Measurements from ENCODE around the gene GFAP. TPM values are rescaled to one million over a fixed set of nuclear protein-coding genes. Genes with fewer than 3 reads are reported as not detected.

Gene GFAP
- total and polyA plus RNA-seq, 3 donors from 2014 or later = 0.55 to 0.91 (median 0.62) TPM

GRCh38 chr17:44864831-44865230, 50.5 kb downstream of the GFAP start:
- intact Hi-C loops (cut with DNase I; ENCODE audit: low total_unique reads) = loop anchor here (5.0 kb wide), 1 partner anchor 88 kb away; no protein-coding TSS in a partner anchor
- Histone ChIP-seq H3K4me3 (no peak overlapping the region), H3K4me1 (no peaks in the 10 kb centered on the region), H3K9me3 (no peaks in the 10 kb centered on the region), H3K27me3 (no peaks in the 10 kb centered on the region), H3K36me3 (ENCODE audit: low read depth, missing control alignments) (no peaks in the 10 kb centered on the region), H3K27ac (no peak overlapping the region)
- DNase-seq = no peak
- TF ChIP-seq POLR2A (IDR thresholded peaks at IDR 0.05) (no peak), CTCF (IDR thresholded peaks at IDR 0.05) (no peak)
- WGBS, 2 donors = 68 to 73% methylated on average over 9 to 10 of the region's 10 CpGs

- Histone ChIP-seq H3K9me3 (no peaks in the 10 kb centered on the region), H3K27me3 (no peaks in the 10 kb centered on the region), H3K36me3 (ENCODE audit: low read depth, missing control alignments) (no peaks in the 10 kb centered on the region), H3K4me3 (no peak overlapping the region), H3K27ac (no peak overlapping the region), H3K4me1 (no peaks in the 10 kb centered on the region)
- 74 to 86% methylated on average over 12 of the region's 12 CpGs for WGBS, 2 donors
- no peak for DNase-seq
- intact Hi-C loops (cut with DNase I; ENCODE audit: low total_unique reads) = loop anchor here (5.0 kb wide), 1 partner anchor 86 kb away; no protein-coding TSS in a partner anchor
- TF ChIP-seq CTCF (IDR thresholded peaks at IDR 0.05) = no peak
- TF ChIP-seq POLR2A (IDR thresholded peaks at IDR 0.05) = no peak
Observed at GRCh38 chr17:44863061-44863918, 52.0 kb downstream of the GFAP start.

- Histone ChIP-seq H3K9me3 (no peaks in the 10 kb centered on the region), H3K4me1 (no peaks in the 10 kb centered on the region), H3K4me3 (no peak overlapping the region), H3K27ac (no peak overlapping the region), H3K27me3 (no peaks in the 10 kb centered on the region), H3K36me3 (ENCODE audit: low read depth, missing control alignments) (no peaks in the 10 kb centered on the region)
- 87 to 95% methylated on average over 4 to 9 of the region's 9 CpGs for WGBS, 2 donors
- TF ChIP-seq POLR2A (IDR thresholded peaks at IDR 0.05) (no peak), CTCF (IDR thresholded peaks at IDR 0.05) (no peak)
- intact Hi-C loops (cut with DNase I; ENCODE audit: low total_unique reads) = loop anchor here (5.0 kb wide), 1 partner anchor 85 kb away; no protein-coding TSS in a partner anchor
- DNase-seq = no peak
Observed at GRCh38 chr17:44862278-44862914, 52.9 kb downstream of the GFAP start.

GRCh38 chr17:44859701-44860100, 55.6 kb downstream of the GFAP start:
- Histone ChIP-seq H3K9me3 (no peaks in the 10 kb centered on the region), H3K36me3 (ENCODE audit: low read depth, missing control alignments) (no peaks in the 10 kb centered on the region), H3K27me3 (no peaks in the 10 kb centered on the region), H3K4me1 (no peaks in the 10 kb centered on the region), H3K27ac (no peak overlapping the region), H3K4me3 (no peak overlapping the region)
- intact Hi-C loops (cut with DNase I; ENCODE audit: low total_unique reads) = loop anchor here (5.0 kb wide), 1 partner anchor 82 kb away; no protein-coding TSS in a partner anchor
- TF ChIP-seq POLR2A (IDR thresholded peaks at IDR 0.05) = no peak
- TF ChIP-seq CTCF (IDR thresholded peaks at IDR 0.05) = no peak
- DNase-seq = no peak
- 92 to 96% methylated on average over 5 of the region's 5 CpGs for WGBS, 2 donors

Measured in testis (tissue), 3 donors.